ENCODE results near the gene PNPLA6. TPM values are rescaled to one million over a fixed set of nuclear protein-coding genes. Genes with fewer than 3 reads are reported as not detected.

The PNPLA6 gene
- total and polyA plus RNA-seq, 2 of the 13 experiments (the other 11 are each of a cell fraction or from before 2014, with no cell fraction given): 24.9 to 28.2 TPM

- CTCF ChIA-PET (ENCODE audit: low intra/inter-chr PET ratio, low total read pairs): no interaction called here
- Histone ChIP-seq H3K27ac (ENCODE audit: extremely low read length, insufficient read depth, low read length) (no peak overlapping the region), H3K79me2 (ENCODE audit: insufficient read depth, low read length) (peaks cover 48% of the 10 kb centered on the region)
- TF ChIP-seq ZFP90 (CRISPR knock-in tag; IDR thresholded peaks at IDR 0.05; ENCODE audit: borderline replicate concordance) (no peak), FOXC1 (CRISPR knock-in tag; IDR thresholded peaks at IDR 0.05; ENCODE audit: borderline replicate concordance) (no peak), ZKSCAN5 (CRISPR knock-in tag; IDR thresholded peaks at IDR 0.05) (no peak), NPAS2 (CRISPR knock-in tag; IDR thresholded peaks at IDR 0.05; ENCODE audit: borderline replicate concordance) (no peak), SMC3 (IDR thresholded peaks at IDR 0.05; ENCODE audit: low read length) (peak; percentile 28; the same call in 1 of the 2 replicates), LBX2 (CRISPR knock-in tag; IDR thresholded peaks at IDR 0.05; ENCODE audit: borderline replicate concordance) (no peak), AFF4 (CRISPR knock-in tag; IDR thresholded peaks at IDR 0.05) (no peak), KDM4B (CRISPR knock-in tag; IDR thresholded peaks at IDR 0.05) (no peak), LRRFIP1 (CRISPR knock-in tag; conservative IDR thresholded peaks at IDR 0.05) (no peak), NFE2 (CRISPR knock-in tag; IDR thresholded peaks at IDR 0.05) (no peak), SATB2 (CRISPR knock-in tag; IDR thresholded peaks at IDR 0.05) (no peak), BCL6 (CRISPR knock-in tag; IDR thresholded peaks at IDR 0.05) (no peak), MAFK (conservative IDR thresholded peaks at IDR 0.05 in 1 of 2, IDR thresholded peaks at IDR 0.05 in 1 of 2; ENCODE audit: low read length in 2 of 2) (no peak), ZFP41 (CRISPR knock-in tag; IDR thresholded peaks at IDR 0.05; ENCODE audit: borderline replicate concordance) (no peak), STAG1 (CRISPR knock-in tag; IDR thresholded peaks at IDR 0.05) (peak; percentile 21; the same call in 1 of the 2 replicates), SKI (IDR thresholded peaks at IDR 0.05; ENCODE audit: partially characterized antibody) (peak; percentile 17)
- TF ChIP-seq, protein P1, sequence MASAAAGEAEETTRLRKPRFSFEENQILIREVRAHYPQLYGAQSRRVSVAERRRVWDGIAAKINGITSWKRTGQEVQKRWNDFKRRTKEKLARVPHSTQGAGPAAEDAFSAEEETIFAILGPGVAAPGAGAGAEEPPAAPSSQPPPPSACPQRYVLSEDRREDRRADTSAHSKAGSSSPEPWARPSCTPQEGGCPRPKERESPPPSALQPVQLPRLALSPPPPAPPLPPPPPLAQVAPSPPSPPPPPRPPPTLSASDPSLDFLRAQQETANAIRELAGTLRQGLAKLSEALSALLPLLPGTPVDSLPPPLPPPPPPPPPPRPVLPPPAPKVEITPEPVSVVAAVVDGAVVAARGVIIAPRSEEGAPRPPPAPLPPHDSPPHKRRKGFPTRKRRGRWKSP (CRISPR knock-in tag; IDR thresholded peaks at IDR 0.05): no peak
These were observed 62.2 kb downstream of the PNPLA6 start for GRCh38 chr19:7597689-7598088.

More at GRCh38 chr19:7597689-7598088, 62.2 kb downstream of the PNPLA6 start:
- H3K36me3 ChIP-seq (replicated peaks in 1 of 2; ENCODE audit: control insufficient read depth in 1 of 2, insufficient read depth in 2 of 2, low read length in 2 of 2): peaks cover 2 to 13% of the 10 kb centered on the region in 2 experiments; a peak in 3 of 5 replicates
- peak overlapping the region in 1 of 3 experiments; percentile 93; a peak in 1 of 6 replicates for H3K4me3 ChIP-seq (replicated peaks in 1 of 3; ENCODE audit: insufficient read depth in 1 of 3, low read depth in 2 of 3, low read length in 3 of 3)
- H3K9me3 ChIP-seq (ENCODE audit: low read length): no peaks in the 10 kb centered on the region
- H2AFZ ChIP-seq (ENCODE audit: low read length): no peak overlapping the region
- FAIRE-seq (peak; percentile 28), ATAC-seq (peak; percentile 28; the same call in 2 of the 3 replicates), DNase-seq (ENCODE audit: low spot score) (peak; percentile 31)
- H3K27me3 ChIP-seq (ENCODE audit: control insufficient read depth in 1 of 2, insufficient read depth in 2 of 2, low read length in 2 of 2): no peaks in the 10 kb centered on the region
- peaks cover 40% of the 10 kb centered on the region for H4K20me1 ChIP-seq (ENCODE audit: insufficient read depth, low read length)
- POLR2A ChIA-PET: interaction anchor here (1.0 kb wide), 2 partner anchors 10 to 29 kb away, joined by 3 read pairs; no protein-coding TSS in a partner anchor
- H3K4me2 ChIP-seq (ENCODE audit: low read depth, low read length): peak overlapping the region; percentile 89
- intact Hi-C loops (cut with micrococcal nuclease; ENCODE audit: unreplicated experiment): no loop called here
- BruUV-seq (replicated peaks): TSS peak; percentile 71
- H3K4me1 ChIP-seq (ENCODE audit: insufficient read depth, low read length): peaks cover 45% of the 10 kb centered on the region
- in situ Hi-C loops (cut with HindIII; ENCODE audit: extremely low pct_ligation_motif_present, low pct_unique_long_range_greater_than_20kb): no loop called here
- 78% methylated on average over 9 of the region's 9 CpGs for WGBS (ENCODE audit: low lambda C conversion rate)
- no peak overlapping the region for H3K9ac ChIP-seq (ENCODE audit: insufficient read depth, low read depth, low read length)

Data from HepG2 (cell line).